Measurements from ENCODE around the gene CHPF2.

Gene CHPF2

GRCh38 chr7:151256410-151257045, 24.2 kb downstream of the CHPF2 start:
- no peak for TF ChIP-seq CTCF (IDR thresholded peaks at IDR 0.05)
- Histone ChIP-seq H3K27ac (no peak overlapping the region), H3K27me3 (peaks cover 40% of the 10 kb centered on the region), H3K4me3 (ENCODE audit: low read depth in 1 of 2, low read length in 1 of 2) (no peak overlapping the region), H3K4me1 (ENCODE audit: control insufficient read depth in 1 of 2, insufficient read depth in 1 of 2, low read depth in 1 of 2, low read length in 1 of 2) (peaks cover 4 to 5% of the 10 kb centered on the region in 2 experiments), H3K36me3 (no peaks in the 10 kb centered on the region), H3K9me3 (no peaks in the 10 kb centered on the region)

GRCh38 chr7:151257990-151258389, 25.7 kb downstream of the CHPF2 start:
- H3K4me1 ChIP-seq (ENCODE audit: control insufficient read depth in 1 of 2, insufficient read depth in 1 of 2, low read depth in 1 of 2, low read length in 1 of 2) = no peaks in the 10 kb centered on the region
- H3K4me3 ChIP-seq (ENCODE audit: low read depth in 1 of 2, low read length in 1 of 2) = no peak overlapping the region
- no peak for TF ChIP-seq CTCF (IDR thresholded peaks at IDR 0.05)
- peaks cover 25% of the 10 kb centered on the region for H3K27me3 ChIP-seq
- H3K27ac ChIP-seq = no peak overlapping the region
- no peaks in the 10 kb centered on the region for H3K36me3 ChIP-seq
- no peaks in the 10 kb centered on the region for H3K9me3 ChIP-seq

GRCh38 chr7:151260471-151260870, 28.2 kb downstream of the CHPF2 start:
- Histone ChIP-seq H3K36me3 (no peaks in the 10 kb centered on the region), H3K9me3 (no peaks in the 10 kb centered on the region), H3K27ac (no peak overlapping the region), H3K27me3 (peaks cover under 1% of the 10 kb centered on the region), H3K4me1 (ENCODE audit: control insufficient read depth in 1 of 2, insufficient read depth in 1 of 2, low read depth in 1 of 2, low read length in 1 of 2) (no peaks in the 10 kb centered on the region), H3K4me3 (ENCODE audit: low read depth in 1 of 2, low read length in 1 of 2) (no peak overlapping the region)
- no peak for TF ChIP-seq CTCF (IDR thresholded peaks at IDR 0.05)

GRCh38 chr7:151260883-151261282, 28.6 kb downstream of the CHPF2 start:
- TF ChIP-seq CTCF (IDR thresholded peaks at IDR 0.05) = no peak
- Histone ChIP-seq H3K27me3 (no peaks in the 10 kb centered on the region), H3K9me3 (no peaks in the 10 kb centered on the region), H3K4me3 (ENCODE audit: low read depth in 1 of 2, low read length in 1 of 2) (no peak overlapping the region), H3K4me1 (ENCODE audit: control insufficient read depth in 1 of 2, insufficient read depth in 1 of 2, low read depth in 1 of 2, low read length in 1 of 2) (no peaks in the 10 kb centered on the region), H3K36me3 (no peaks in the 10 kb centered on the region), H3K27ac (no peak overlapping the region)

GRCh38 chr7:151261529-151261928, 29.2 kb downstream of the CHPF2 start:
- Histone ChIP-seq H3K4me3 (ENCODE audit: low read depth in 1 of 2, low read length in 1 of 2) (no peak overlapping the region), H3K9me3 (no peaks in the 10 kb centered on the region), H3K36me3 (no peaks in the 10 kb centered on the region), H3K4me1 (ENCODE audit: control insufficient read depth in 1 of 2, insufficient read depth in 1 of 2, low read depth in 1 of 2, low read length in 1 of 2) (no peaks in the 10 kb centered on the region), H3K27ac (no peak overlapping the region), H3K27me3 (no peaks in the 10 kb centered on the region)
- no peak for TF ChIP-seq CTCF (IDR thresholded peaks at IDR 0.05)
